Astrocyte (in vitro differentiated cells and primary cell): ENCODE measurements around the gene CDH23. TPM values are rescaled to one million over a fixed set of nuclear protein-coding genes. Genes with fewer than 3 reads are reported as not detected.

Experiments
- DNase-seq: peaks from one replicate; pipeline ENCODE4 v3.0.0-alpha.2; 2010; ENCODE audit warnings: low read depth
- FAIRE-seq: peaks from 2 replicates; lab custom pipeline; 2011; peaks lifted over from hg19 to GRCh38; lab: Jason Lieb, UNC
- H2AFZ ChIP-seq: 2 replicates; pipeline ENCODE4 v1.6.0; 2012; ENCODE audit warnings: low read depth, low read length, inconsistent platforms
- H3K27ac ChIP-seq: 2 replicates; pipeline ENCODE4 v1.5.1; 2011; ENCODE audit warnings: low read depth, low read length, inconsistent platforms
- H3K27me3 ChIP-seq: 2 replicates; pipeline ENCODE4 v1.6.0; 2011; ENCODE audit warnings: low read length, inconsistent platforms; ENCODE audit not compliant: insufficient read depth
- H3K36me3 ChIP-seq: 2 replicates; pipeline ENCODE4 v1.5.1; 2011; ENCODE audit warnings: low read length, inconsistent platforms; ENCODE audit not compliant: insufficient read depth
- H3K4me1 ChIP-seq: 2 replicates; pipeline ENCODE4 v1.5.1; 2011; ENCODE audit warnings: low read length, inconsistent platforms; ENCODE audit not compliant: insufficient read depth
- H3K4me2 ChIP-seq: 2 replicates; pipeline ENCODE4 v1.6.0; 2012; ENCODE audit warnings: low read length, inconsistent platforms
- H3K4me3 ChIP-seq: 2 replicates; pipeline ENCODE4 v1.5.1; 2011; ENCODE audit warnings: low read depth, mild to moderate bottlenecking, low read length, inconsistent platforms; ENCODE audit not compliant: insufficient read depth
- H3K79me2 ChIP-seq: 2 replicates; pipeline ENCODE4 v1.6.0; 2012; ENCODE audit warnings: mild to moderate bottlenecking, low read length, inconsistent platforms; ENCODE audit not compliant: insufficient read depth
- H3K9ac ChIP-seq: 2 replicates; pipeline ENCODE4 v1.6.0; 2012; ENCODE audit warnings: mild to moderate bottlenecking, low read length, inconsistent platforms
- H3K9me3 ChIP-seq: 2 replicates; pipeline ENCODE4 v1.5.1; 2012; ENCODE audit warnings: low read depth, mild to moderate bottlenecking, low read length, inconsistent platforms; ENCODE audit not compliant: insufficient read depth
- H4K20me1 ChIP-seq: 2 replicates; pipeline ENCODE4 v1.6.0; 2012; ENCODE audit warnings: low read length, inconsistent platforms; ENCODE audit not compliant: insufficient read depth
- H3K27ac Mint-ChIP-seq: one replicate; pipeline ENCODE4 v1.8.0; 2021; ENCODE audit warnings: mild to moderate bottlenecking, mixed read lengths; ENCODE audit not compliant: unreplicated experiment
- H3K27me3 Mint-ChIP-seq: one replicate; pipeline ENCODE4 v1.8.0; 2021; ENCODE audit warnings: low read depth, mixed read lengths; ENCODE audit not compliant: unreplicated experiment
- H3K36me3 Mint-ChIP-seq: one replicate; pipeline ENCODE4 v1.8.0; 2021; ENCODE audit warnings: low read depth, mixed read lengths; ENCODE audit not compliant: unreplicated experiment
- H3K4me1 Mint-ChIP-seq: one replicate; pipeline ENCODE4 v1.8.0; 2021; ENCODE audit warnings: low read depth, mixed read lengths; ENCODE audit not compliant: unreplicated experiment
- H3K4me3 Mint-ChIP-seq: one replicate; pipeline ENCODE4 v1.8.0; 2021; ENCODE audit warnings: mild to moderate bottlenecking, moderate library complexity, mixed read lengths; ENCODE audit not compliant: unreplicated experiment
- H3K9me3 Mint-ChIP-seq: one replicate; pipeline ENCODE4 v1.8.0; 2021; ENCODE audit warnings: mild to moderate bottlenecking, mixed read lengths; ENCODE audit not compliant: unreplicated experiment
- EZH2 ChIP-seq: IDR thresholded peaks from 2 replicates; pipeline ENCODE4 v1.6.1; 2012; ENCODE audit warnings: mild to moderate bottlenecking, low read length, inconsistent platforms; ENCODE audit not compliant: insufficient read depth
- total RNA-seq: library from RNA; stranded (reverse); gene quantifications from 2 replicates; pipeline ENCODE4 v1.2.1, GENCODE V29; 2021
- TF ChIP-seq, protein P1 (sequence below): IDR thresholded peaks from 2 replicates; pipeline ENCODE4 v1.5.1; 2011; ENCODE audit warnings: low read depth, mild to moderate bottlenecking, inconsistent platforms, low read length, moderate library complexity; ENCODE audit not compliant: insufficient read depth

Gene CDH23
- total RNA-seq, 1 donor from 2014 or later: not detected

DNA sequence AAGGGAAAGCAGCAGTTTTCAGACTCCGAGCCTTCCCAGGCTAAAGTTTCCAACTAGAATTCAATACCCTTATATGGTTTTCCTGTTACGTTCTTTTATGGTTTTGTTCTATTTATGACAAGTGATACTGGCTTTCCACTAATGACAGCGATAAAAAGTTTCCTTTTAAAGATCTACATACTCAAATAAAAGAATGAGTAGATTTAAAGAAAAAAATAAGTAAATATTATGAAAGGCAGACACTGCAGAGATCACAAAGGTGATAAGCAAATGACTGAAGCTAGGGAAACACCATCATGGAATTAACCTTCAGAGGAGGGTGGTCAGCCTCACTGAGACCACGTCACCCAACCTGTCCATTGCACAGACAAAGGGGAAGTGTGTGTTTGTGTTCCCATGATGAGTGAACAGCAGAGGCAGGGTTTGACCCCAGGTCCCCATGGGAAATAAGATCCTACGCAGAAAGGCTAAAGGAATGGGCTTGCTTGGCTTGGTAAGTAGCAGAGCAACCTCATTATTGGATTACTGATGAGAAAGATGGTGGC is 372.6 kb downstream of the CDH23 start:
- Mint-ChIP-seq H3K27ac (no peak overlapping the region), H3K4me3 (no peak overlapping the region), H3K4me1 (peaks cover 29% of the 10 kb centered on the region), H3K9me3 (no peaks in the 10 kb centered on the region), H3K27me3 (peaks cover 18% of the 10 kb centered on the region), H3K36me3 (no peaks in the 10 kb centered on the region)
- Histone ChIP-seq H3K27ac (peak overlapping the region; percentile 17), H2AFZ (no peak overlapping the region), H3K36me3 (no peaks in the 10 kb centered on the region), H3K79me2 (no peaks in the 10 kb centered on the region), H3K4me1 (peaks cover 53% of the 10 kb centered on the region), H3K4me2 (no peak overlapping the region), H3K4me3 (no peak overlapping the region), H3K27me3 (no peaks in the 10 kb centered on the region), H3K9ac (no peak overlapping the region), H4K20me1 (no peaks in the 10 kb centered on the region), H3K9me3 (no peaks in the 10 kb centered on the region)
- TF ChIP-seq, protein P1, sequence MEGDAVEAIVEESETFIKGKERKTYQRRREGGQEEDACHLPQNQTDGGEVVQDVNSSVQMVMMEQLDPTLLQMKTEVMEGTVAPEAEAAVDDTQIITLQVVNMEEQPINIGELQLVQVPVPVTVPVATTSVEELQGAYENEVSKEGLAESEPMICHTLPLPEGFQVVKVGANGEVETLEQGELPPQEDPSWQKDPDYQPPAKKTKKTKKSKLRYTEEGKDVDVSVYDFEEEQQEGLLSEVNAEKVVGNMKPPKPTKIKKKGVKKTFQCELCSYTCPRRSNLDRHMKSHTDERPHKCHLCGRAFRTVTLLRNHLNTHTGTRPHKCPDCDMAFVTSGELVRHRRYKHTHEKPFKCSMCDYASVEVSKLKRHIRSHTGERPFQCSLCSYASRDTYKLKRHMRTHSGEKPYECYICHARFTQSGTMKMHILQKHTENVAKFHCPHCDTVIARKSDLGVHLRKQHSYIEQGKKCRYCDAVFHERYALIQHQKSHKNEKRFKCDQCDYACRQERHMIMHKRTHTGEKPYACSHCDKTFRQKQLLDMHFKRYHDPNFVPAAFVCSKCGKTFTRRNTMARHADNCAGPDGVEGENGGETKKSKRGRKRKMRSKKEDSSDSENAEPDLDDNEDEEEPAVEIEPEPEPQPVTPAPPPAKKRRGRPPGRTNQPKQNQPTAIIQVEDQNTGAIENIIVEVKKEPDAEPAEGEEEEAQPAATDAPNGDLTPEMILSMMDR: no peak
- no peak for TF ChIP-seq EZH2
- FAIRE-seq: no peak
- no peak for DNase-seq

DNA sequence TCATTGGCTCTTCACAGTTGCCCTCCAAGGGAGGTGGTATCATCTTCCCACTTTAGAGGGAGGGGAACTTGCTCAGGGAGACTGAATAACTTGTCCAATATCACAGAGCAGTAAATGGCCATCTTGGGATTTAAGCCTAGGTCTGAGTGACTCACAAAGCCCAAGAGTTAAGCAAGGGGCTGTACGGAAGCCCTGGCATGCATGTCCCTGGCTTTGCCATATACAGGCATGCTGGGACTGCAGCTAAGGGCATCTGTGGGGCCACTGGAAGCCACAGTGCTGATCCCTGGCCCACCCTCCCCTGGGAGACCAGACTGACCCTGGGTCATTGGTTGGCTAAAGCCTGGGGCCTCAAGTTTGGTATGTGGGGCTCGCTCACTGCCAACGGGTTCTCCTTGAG is 373.5 kb downstream of the CDH23 start:
- no peak overlapping the region for H3K4me3 Mint-ChIP-seq
- Histone ChIP-seq H3K27ac (no peak overlapping the region), H3K27me3 (no peaks in the 10 kb centered on the region), H3K4me3 (no peak overlapping the region), H3K4me2 (no peak overlapping the region), H3K79me2 (no peaks in the 10 kb centered on the region), H3K36me3 (no peaks in the 10 kb centered on the region), H3K4me1 (peaks cover 48% of the 10 kb centered on the region), H3K9ac (no peak overlapping the region), H3K9me3 (no peaks in the 10 kb centered on the region), H2AFZ (no peak overlapping the region), H4K20me1 (no peaks in the 10 kb centered on the region)
- peaks cover 22% of the 10 kb centered on the region for H3K27me3 Mint-ChIP-seq
- no peaks in the 10 kb centered on the region for H3K36me3 Mint-ChIP-seq
- H3K4me1 Mint-ChIP-seq: peaks cover 29% of the 10 kb centered on the region
- no peak for DNase-seq
- TF ChIP-seq, protein P1: no peak
- TF ChIP-seq EZH2: no peak
- no peak for FAIRE-seq
- no peaks in the 10 kb centered on the region for H3K9me3 Mint-ChIP-seq
- peak overlapping the region; percentile 34 for H3K27ac Mint-ChIP-seq

DNA sequence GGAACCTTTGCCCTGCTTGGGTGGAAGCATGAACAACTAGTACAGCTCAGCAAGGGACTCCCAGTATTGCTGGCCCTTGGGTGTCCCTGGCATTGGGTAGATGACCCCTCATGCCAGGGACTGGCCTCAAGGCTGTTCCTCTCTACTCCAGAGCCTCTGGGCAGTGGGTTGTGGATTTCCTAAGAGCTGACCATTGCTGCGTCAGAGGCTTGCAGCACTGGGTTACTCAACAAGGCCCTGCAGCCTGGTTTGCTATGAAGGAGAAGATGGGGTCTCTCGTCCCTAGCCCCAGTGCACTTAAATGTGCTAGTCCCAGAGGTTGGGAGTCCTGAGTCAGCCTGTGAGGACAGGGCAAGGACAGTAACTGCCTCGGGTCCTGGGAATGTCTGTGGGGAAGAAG is 374.1 kb downstream of the CDH23 start:
- Mint-ChIP-seq H3K27ac (no peak overlapping the region), H3K4me3 (no peak overlapping the region), H3K4me1 (peaks cover 29% of the 10 kb centered on the region)

More for the DNA sequence above, 374.1 kb downstream of the CDH23 start:
- Histone ChIP-seq H3K4me1 (peaks cover 42% of the 10 kb centered on the region), H3K27ac (no peak overlapping the region), H3K4me2 (no peak overlapping the region), H3K36me3 (no peaks in the 10 kb centered on the region), H4K20me1 (no peaks in the 10 kb centered on the region), H3K4me3 (no peak overlapping the region), H3K9ac (no peak overlapping the region), H3K27me3 (no peaks in the 10 kb centered on the region), H3K79me2 (no peaks in the 10 kb centered on the region), H2AFZ (no peak overlapping the region), H3K9me3 (no peaks in the 10 kb centered on the region)
- DNase-seq (no peak), FAIRE-seq (no peak)
- H3K9me3 Mint-ChIP-seq: no peaks in the 10 kb centered on the region
- no peaks in the 10 kb centered on the region for H3K36me3 Mint-ChIP-seq
- H3K27me3 Mint-ChIP-seq: peaks cover 24% of the 10 kb centered on the region
- TF ChIP-seq EZH2: no peak
- TF ChIP-seq, protein P1: no peak
